Activated CD4-positive, alpha-beta T cell treated with anti-CD3 and anti-CD28 coated beads, Interleukin-2, amount 50 U/mL, for 1 hour (primary cell): ENCODE measurements around the gene COX7B.

Experiments used
- DNase-seq: peaks from one replicate; pipeline ENCODE4 v3.0.0-alpha.2; 2020

COX7B gene

DNA sequence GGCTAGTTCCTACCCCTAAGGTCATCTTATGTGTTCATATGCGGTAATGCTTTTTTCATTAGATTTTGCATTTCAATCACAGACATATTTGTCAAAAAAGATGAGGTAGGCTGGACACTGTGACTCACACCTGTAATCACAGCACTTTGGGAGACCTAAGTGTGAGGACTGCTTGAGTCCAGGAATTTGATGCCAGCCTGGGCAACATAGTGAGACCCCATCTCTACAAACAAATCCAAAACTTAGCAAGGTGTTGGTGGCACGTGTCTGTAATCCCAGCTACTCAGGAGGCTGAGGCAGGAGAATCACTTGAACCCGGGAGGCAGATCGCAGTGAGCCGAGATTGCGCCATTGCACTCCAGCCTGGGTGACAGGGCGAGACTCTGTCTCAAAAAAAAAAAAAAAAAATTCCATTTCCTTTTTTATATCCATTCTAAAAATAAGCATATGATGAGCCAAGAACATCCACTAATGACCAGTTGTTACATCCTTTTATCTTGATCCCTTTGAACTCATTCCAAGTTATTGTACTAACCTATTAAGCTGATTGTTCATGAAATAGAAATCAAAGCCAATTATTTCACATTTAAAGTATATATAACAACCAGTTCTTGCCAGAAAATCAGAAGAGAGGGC, 46.8 kb downstream of the COX7B start:
- DNase-seq = no peak

DNA sequence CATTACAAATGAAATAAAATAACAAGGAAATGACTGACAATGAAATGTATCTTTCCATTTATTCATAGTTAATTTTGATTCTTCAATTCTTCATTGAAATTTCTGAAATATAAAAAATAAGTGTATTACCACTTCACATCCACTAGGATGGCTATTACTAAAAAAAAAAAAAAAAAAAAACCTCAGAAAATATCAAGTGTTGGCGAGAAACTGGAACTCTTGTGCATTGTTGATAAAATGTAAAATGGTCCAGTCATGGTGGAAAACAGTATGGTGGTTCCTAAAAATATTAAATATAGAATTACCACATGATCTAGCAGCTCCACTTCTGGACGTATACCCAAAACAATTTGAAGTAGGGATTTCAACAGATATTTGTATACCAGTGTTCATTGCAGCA, 47.3 kb downstream of the COX7B start:
- no peak for DNase-seq

DNA sequence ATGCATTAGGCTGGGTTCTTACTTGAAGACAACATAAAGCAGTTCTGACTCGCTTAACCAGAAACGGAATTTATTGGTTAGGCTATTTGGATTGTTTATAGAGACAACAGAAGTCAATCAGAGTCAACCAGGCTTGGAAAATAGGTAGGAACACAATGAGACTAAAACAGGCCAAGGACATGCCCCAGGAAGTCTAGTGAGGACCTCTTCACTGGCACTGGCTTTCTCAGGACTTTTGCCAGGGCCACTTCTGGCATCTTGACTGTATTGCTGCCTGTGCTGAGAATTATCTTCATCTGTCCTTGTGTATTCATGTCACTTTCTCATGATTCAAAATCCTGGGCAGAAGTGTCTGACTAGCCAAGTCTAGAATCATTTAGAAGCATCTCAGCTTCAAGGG, 50.6 kb downstream of the COX7B start:
- no peak for DNase-seq

DNA sequence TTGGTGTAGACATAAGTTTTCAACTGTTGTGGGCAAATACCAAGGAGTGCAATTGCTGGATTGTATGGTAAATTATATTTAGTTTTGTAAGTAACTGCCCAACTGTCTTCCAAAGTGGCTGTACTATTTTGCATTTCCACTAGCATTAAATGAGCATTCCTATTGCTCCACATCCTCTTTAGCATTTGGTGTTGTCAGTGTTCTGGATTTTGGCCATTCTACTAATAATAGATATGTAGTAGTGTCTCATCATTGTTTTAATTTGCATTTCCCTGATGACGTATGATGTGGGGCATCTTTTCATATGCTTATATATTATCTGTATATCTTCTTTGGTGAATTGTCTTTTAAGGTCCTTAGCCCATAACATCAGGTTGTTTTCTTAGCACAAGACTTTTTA, 52.9 kb downstream of the COX7B start:
- DNase-seq = no peak

DNA sequence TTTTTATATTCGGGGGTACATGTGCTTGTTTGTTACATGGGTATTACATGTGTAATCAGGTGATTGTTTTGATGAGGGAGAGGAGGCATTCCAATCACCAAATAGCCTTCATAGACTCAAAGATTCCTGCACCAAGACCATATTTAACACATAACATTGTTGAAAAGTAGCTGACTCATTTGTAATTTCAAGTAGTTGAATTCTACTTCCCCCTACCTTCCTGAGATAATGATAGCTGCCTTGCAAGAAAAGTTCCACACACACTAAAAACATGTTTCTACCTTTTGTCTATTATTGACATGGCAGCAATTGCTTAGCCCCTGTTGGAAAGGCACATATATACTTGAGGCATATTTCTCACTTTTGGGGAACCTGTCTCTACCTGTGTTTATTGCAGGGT, 54.0 kb downstream of the COX7B start:
- DNase-seq = no peak

DNA sequence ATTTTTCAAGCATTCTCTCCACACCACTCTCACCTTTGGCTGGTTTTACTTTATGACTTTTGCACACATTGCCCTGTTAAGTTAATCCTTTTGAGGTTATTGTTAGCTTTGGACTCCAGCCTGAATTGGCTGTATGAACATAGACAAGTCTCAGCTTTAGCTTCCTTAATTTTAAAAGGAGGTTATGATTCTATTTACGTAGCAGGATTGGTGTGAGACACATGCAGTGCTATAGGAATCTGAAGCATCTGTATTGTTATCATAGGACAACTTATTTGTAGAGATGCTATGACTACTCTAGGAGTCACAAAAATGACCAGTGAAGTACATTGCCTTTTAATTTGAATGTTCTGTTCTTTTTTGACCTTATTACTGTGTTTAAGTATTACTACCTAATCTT, 54.4 kb downstream of the COX7B start:
- no peak for DNase-seq
